Measurements from ENCODE around the gene SDHB.

Gene SDHB

DNA sequence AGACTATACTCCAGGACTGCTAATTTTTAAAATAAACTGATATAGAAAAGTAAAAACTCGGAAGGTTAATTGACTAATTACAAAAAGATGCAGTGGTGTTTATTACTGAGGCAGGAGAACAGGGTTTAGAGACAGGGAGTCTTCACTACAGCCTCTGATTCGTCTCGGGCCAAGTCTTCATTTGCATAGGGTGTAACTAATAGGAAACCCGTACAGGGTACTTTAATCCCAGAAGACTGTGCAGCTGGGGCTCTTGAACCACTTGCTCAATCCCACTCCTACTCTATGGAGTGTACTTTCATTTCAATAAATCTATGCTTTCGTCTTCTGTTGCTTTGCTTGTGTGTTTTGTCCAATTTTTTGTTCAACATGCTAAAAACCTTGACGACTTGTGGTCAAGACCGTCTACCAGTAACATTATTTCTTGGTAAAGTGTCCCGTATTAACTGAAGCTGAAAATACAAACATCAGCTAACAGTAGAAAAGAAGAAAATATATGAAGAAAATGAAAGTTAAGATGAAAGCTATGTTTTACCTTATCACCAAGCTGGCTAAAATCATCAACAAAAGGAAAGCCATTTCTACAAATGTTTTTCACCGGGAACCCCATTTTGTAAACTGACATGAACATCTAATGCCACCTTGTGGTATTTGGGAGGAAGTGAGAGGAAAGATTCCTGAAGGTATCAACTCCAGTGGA, 8.0 kb downstream of the SDHB start:
- DNase-seq (ENCODE audit: low read depth) = no peak

DNA sequence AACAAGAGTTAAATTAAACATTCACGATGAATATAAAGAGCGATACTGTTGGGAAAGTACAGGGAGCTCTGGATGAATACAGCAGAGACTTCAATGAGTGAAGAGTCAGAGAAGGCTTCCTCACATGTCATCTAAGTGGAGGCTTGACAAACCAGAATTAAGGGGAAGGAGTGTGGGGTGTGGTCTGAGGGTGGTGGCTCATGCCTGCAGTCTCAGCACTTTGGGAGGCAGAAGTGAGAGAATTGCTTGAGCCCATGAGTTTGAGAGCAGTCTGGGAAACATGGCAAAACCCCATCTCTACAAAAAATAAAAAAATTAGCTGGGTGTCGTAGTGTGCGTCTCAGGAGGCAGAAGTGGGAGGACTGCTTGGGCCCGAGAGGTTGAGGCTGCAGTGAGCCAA, 8.7 kb downstream of the SDHB start:
- DNase-seq (ENCODE audit: low read depth) = no peak

DNA sequence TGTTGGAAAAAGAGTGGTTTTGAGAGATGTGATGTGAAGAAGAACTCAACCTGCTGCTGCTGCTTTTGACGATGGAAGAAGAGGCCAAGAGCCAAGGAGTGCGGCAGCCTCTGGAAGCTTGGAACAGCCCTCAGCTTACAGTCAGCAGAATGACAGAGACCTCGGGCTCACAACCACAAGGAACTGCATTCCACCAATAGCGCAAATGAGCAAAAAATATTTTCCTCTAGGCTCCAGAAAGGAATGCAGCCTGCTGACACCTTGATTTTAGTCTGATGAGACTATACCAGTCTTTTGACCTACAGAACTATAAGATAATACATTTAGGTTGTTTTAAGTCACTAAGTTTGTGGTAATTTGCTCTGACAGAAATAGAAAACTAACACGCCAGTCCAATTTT, 10.2 kb downstream of the SDHB start:
- no peak for DNase-seq (ENCODE audit: low read depth)

DNA sequence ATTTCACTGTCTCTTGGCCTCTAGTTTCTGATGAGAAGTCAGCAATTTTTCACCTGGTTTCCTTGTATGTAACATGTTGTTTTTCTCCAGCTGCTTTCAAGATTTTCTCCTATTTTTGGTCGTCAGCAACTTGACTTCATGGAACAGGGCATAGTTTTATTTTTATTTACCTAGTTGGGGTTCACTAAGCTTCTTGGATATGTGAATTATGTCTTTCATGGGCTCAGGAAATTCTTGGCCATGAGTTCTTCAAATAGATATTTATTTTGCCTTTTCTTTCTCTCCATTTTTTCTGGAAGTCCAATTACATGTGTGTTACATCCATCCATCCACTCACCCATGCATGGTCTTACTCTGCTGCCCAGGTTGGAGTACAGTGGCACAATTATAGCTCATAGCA, 13.7 kb downstream of the SDHB start:
- no peak for DNase-seq (ENCODE audit: low read depth)

DNA sequence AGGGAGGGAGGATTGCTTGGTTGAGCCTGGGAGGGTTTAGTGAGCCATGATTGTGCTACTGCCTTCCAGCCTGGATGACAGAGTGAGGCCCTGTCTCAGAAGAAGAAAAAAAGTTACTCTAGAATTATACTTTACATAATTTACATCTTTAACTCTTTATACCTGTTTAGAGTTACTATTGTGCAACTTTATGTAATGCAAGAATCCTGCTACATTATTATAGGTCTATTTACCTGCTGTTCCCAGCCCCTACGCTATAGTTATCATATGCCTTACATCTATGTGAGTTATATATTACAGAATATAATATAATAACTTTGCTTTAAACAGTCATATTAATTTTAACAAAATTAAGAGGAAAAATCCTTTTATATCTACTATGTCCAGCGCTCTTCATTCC, 14.3 kb downstream of the SDHB start:
- DNase-seq (ENCODE audit: low read depth) = no peak

DNA sequence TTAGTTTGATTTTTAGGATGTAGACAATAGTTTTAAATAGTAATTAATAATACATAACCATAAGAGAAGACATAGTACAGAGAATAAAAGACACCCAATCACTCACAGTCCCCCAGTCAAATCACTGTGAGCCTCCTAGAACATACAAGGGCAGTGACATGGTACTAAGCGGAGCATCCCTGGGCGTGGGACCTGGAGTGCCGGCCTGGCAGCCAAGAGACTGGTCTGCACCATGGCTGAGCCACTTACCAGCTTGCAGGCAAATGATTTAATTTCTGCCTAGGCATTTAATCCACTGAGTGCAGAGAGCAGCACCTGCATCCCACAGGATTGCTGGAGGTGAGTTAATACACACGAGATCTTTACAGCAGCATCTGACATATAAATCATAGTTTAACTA, 20.4 kb downstream of the SDHB start:
- DNase-seq (ENCODE audit: low read depth) = no peak

DNA sequence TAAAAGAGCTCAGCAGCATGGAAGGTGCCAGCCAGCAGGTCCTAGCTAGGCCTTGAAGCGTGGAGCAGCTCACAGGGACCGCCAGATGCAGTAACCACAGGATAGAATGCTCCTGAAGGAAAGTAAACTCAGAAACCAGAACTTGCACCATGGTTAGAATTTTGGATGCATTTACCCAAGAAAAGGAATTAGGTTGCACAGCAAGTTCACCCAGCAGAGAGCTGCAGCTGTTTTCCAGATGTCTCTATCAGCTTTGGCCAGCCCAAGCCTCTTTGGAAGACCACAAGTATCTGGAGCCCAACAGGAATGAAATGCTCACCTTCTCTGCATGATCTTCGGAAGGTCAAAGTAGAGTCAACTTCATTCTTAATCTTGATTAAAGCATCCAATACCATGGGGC, 21.1 kb downstream of the SDHB start:
- DNase-seq (ENCODE audit: low read depth) = no peak

DNA sequence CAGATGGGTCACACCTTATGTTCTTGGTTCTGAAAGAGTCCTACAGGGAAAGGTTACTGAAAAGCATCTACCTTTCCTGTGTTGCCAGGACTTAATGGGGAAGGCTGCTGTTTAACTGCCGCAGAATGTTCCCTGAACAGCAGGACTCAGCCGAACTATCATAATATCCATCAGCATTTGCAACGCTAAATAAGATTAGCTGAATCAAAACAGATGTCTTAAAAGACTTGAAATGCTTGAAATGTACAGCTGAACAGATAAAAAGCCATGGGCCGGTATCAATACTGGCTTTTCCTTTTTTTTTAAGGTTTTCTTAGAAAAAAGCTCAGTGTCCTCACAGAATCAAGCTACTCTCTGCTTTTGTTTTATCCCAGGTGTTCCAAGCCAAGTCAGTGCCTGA, 22.4 kb downstream of the SDHB start:
- no peak for DNase-seq (ENCODE audit: low read depth)

DNA sequence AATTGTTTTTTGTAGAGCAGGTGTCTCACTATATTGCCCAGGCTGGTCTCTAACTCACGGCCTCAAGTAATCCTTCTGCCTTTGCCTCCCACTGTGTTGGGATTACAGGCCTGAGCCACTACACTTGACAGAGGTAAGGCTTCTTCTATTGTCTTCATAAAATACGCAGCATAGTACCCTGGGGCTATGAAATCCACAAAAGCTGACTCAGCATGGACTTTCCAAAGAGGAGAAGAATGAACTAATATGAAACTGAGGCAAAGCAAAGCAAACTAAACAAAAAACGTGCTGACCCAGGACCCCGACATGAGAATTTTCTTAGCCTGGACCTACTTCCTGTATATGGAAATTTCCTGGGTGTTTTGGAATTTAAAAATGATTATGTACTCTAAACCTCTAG, 23.6 kb downstream of the SDHB start:
- DNase-seq (ENCODE audit: low read depth) = no peak

DNA sequence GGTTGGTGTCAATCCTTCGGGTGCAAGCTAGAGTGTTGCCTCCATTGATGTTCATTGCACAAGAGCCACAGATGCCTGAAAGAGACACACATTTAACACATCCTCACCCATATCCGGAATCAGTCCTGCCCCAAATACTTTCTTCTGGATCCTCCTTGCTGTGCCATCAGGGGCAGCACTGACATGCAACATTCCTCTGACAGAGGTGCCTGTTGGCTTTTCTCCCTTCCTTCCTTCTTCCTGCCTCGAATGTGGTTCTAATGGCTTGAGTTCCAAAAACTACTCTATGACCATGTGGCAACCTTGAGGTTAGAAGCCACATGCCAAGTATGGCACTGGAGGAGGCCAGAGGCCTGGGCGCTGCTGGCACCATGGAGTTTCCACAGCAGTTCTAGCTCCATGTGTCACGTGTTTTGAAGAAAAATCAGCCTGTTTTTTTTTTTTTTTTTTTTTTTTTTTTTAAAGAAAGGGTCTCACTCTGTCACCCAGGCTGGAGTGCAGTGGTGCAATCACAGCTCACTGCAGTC, 25.1 kb downstream of the SDHB start:
- DNase-seq (ENCODE audit: low read depth) = no peak

DNA sequence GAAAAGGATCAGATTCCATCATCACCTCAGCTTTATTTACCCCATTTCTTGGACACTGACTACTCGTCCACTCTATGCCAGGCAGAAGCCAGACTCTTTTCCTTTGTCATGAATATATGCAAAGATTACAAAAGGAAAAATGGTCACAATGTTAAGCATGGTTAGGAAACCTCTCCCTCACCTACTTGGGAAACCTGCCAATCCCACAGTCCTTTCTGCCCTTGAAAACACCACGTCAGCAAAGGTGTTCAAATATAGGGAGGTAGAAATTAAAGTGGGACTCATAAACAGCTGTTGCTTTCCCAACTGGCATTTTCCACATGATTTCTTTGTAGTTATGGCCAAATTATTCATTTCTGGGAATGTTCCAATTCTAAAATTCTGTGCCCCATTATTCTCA, 25.9 kb downstream of the SDHB start:
- DNase-seq (ENCODE audit: low read depth) = no peak

DNA sequence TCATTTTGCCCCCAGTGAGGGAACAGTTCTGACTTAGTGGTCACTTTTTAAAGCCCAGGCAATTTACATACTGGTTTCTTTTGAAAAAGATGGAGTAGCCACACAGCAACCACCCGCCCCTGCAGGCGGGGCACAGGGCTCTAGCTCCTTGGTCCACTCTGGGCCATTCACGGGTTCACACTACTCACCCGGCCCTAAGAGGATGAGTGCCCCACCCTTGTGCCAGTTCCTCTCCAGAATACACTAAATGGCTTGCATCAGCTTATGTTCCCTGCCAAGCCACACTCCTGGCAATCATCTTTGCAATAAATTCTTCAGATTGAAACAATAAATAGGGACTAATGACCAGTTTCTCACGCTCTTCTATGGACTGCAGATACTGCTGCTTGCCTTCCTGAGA, 26.4 kb downstream of the SDHB start:
- DNase-seq (ENCODE audit: low read depth) = no peak

DNA sequence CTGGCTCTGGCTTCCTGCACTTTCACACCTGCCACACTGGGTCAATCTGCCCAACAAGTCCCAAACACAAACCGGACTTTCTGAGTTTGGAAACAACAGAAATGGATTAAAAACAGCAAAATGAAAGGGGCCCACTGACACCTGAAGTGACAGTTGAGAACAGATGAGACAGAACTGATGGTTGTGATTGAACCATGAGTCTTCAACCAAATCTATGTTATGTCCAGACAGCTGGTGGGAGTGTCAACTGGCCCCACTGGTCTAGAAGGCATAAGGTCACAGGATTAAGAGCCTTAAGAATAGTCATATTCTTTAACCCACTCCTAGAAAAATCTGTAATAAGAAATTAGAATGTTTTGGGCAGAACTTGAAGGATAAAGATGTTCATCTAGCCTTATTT, 29.1 kb downstream of the SDHB start:
- DNase-seq (ENCODE audit: low read depth) = no peak

DNA sequence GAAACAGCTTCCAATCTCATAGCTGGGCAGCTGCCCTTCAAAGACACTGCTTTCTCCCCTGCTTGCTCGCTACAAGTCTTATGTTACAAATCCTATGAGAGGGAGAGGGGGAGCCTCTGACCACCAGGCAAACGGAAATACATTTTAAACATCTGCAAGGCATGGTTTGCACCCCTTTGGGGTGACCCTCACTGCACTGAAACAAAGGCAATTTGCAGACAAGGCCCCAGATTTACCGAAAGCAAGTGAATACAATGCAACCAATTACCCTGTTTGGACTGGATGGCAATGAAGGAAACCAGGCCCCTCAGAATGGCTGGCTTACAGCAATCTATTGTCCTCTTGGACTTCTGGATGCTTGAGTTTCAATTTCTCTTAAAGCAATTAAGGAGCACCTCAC, 30.3 kb downstream of the SDHB start:
- DNase-seq (ENCODE audit: low read depth) = no peak

DNA sequence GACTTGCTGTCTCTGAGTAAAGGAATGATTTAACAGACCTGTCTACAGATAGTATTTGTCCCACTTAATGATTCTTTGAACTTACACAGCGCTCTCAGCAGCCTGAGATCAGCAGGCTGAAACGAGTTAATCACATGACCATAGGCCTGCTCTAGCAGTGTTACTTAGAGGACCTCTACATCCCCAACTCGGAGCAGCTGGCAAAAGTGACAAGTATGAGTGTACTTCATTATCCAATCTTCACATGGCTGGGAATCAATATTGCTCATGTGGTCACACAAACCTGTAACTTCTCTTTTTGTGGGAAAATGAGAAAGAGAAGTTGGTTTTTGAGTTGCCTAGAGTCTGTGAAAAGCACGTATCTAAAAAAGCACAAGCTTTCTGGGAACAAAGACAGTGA, 30.7 kb downstream of the SDHB start:
- no peak for DNase-seq (ENCODE audit: low read depth)

DNA sequence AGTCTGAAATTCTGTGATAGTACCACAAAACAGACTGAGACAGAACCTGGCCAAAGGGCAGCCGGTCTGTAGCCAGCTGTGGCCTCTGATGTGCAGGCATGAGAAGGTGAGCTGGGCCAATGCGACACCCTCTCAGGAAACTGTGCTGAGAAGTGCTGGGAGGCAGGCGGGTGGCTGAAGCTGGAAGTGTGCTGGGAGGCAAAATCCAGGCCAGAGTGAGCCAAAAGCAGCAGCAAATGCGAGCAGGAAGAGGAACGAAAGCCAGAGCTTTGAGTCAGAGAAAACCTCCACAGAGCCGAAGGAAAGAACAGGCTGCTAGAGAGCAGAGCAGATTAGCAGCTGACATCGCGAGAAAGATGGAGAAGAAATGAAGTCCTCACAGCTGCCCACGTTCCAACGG, 31.9 kb downstream of the SDHB start:
- DNase-seq (ENCODE audit: low read depth) = no peak

DNA sequence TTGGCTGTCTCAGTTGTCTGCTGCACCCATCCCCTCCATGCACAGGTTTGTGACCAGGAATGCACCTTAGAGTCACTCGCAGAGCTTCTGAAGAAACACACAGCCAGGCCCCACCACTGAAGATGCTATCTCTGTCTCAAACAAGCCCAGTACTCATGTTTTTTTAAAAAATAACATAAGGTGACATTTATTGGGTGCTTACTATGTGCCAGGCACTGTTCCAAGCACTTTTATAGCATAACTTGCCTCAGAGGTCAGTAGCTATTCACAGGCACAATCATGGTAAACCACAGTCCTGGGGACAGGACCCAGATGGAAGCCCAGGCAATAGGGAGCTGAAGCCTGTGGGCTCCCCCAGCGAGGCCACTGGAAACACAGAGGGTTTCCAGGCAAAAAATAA, 33.3 kb downstream of the SDHB start:
- no peak for DNase-seq (ENCODE audit: low read depth)

DNA sequence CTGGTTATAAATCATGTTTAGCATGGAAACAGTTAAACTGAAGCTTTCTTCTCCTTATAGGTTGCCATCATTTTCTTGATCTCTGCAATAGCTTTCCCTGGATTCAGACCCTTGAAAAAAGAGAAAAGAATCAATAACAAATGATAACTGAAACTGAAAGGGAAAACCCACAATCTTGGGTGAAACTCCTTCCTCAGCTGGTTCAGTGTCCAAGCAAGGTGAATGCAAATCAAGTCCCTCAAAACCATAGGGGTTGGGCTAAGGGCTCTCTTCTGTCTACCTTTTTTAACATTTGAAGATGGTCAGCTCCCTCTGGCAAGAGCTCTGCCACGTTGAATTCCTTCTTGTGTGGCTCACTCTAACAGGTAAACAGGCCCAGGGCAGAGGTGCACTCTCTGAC, 35.0 kb downstream of the SDHB start:
- no peak for DNase-seq (ENCODE audit: low read depth)

DNA sequence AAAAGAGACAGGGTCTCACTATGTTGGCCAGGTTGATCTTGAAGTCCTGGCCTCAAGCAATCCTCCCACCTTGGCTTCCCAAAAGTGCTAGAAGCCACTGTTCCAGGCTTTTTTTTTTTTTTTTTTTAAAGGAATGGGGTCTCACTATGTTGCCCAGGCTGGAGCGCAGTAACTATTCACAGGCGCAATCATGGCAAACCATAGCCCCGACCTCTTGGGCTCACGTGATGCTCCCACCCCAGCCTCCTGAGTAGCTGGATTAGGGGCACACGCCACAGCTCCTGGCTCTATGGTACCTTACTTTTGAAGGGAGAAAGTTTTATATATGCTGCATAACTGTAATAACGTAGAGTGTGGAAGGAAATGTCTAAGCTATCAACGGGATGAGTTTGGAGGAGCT, 36.4 kb downstream of the SDHB start:
- no peak for DNase-seq (ENCODE audit: low read depth)

DNA sequence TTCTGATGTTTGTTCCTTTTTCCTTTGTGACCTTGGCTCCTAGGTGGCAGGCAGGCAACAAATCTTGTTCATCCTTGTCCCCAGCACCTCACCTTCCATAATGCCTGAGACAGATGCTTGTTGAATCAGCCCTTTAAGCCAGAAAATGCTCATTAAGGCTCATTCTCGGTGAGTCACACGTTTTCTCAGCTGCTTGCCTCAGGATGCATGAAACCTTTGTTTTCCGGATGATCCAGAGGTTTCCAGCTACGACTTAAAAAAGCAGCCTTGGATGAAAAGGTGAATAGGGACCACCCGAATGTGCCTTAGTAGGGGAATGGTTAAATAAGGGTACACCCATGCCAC, 37.5 kb downstream of the SDHB start:
- DNase-seq (ENCODE audit: low read depth) = no peak

DNA sequence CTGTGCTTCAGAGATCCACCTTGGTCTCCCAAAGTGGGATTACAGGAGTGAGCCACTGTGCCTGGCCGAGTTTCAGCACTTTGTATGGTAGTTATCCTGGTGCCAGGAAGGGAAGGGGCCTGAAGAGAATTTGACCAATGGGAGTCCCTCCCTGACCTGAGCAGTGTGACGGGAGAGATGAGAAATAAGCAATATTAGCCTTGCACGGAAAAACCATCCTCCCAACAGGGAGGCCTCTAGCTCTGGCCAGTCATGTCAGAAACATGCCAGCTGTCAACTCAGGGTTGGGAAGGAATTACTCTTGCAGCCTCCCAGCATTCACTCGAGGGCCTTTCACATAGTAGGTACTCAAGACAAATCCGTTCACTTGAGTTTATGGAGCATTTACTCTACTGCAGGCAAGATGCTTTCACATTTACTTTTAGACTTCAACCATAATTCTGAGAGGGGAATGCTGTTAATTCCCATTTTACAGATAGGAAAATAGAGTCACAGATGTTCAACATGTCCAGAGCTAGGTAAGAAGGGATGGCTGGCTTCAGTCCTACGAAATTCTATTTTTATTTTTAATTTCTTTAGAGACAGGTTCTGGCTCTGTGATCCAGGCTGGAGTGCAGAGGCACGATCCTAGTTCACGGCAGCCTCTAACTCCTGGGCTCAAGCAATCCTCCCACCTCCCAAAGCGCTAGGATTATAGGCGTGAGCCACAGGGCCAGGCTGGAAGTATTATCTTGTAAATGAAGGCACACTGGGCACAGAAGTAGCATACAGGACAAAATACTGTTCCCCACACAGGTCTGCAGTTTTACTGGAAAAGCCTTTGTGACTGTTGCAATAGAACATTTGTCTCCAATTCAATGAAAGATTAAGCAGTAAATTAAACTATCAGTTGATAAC, 38.9 kb downstream of the SDHB start:
- no peak for DNase-seq (ENCODE audit: low read depth)

DNA sequence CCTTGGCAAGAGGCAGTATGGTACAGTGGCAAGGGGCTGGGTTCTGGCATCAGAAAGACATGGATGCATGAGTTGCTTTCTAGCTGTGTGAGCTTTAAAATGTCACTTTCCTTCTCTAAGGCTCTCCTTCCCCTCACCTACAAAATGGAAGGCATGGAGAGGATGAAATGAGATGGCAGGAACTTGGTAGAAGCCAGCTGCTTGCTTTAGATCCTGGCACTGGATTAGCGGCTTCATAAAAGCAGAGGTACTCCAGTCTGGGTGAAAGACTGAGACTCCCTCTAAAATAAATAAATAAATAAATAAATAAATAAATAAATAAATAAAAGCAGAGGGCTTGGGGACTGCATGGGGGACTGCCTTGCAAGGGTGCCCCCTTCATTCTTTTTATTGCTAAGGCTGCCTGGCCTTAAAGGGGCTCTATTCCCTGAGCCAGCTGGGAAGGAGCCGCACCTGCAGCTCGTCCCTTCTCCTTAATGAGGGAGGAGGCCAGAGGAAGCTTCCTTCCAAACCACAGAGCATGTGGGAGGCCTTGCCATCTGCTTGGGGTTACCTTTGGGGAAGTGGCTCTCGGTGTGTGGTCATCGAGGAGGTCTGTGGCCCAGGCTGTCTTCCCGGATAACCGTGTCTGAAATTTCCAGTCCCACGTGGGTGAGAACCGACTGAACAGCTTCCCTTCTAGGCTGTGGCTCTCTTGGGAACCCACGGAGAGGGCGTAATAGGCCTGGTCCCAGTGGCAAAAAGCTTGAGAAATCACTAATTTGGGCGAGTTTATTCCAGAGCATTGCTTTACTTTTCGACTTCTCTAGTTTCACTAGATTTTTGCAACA, 40.1 kb downstream of the SDHB start:
- DNase-seq (ENCODE audit: low read depth) = peak; percentile 97

All from CMK (cell line).